Measurements from ENCODE around the gene TXNRD3. TPM values are rescaled to one million over a fixed set of nuclear protein-coding genes. Genes with fewer than 3 reads are reported as not detected.

TXNRD3 gene
- total RNA-seq, 3 donors from 2014 or later = 11.8 to 19.3 (median 16.4) TPM

DNA sequence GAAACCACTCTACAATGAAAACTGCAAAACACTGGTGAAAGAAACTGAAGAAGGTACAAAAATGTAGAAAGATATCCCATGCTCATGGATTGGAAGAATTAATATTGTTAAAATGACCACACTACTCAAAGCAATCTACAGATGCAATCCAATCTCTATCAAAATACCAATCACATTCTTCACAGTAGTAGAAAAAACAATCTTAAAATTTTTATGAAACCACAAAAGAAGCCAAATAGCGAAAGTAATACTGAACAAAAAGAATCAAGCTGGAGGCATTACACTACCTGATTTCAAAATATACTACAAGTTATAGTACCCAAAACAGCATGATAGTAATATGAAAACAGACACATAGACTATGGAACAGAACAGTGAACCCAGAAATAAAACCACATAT, 36.9 kb downstream of the TXNRD3 start:
- H3K36me3 ChIP-seq = peaks cover 3% of the 10 kb centered on the region
- no peak overlapping the region for H3K27ac ChIP-seq
- no peaks in the 10 kb centered on the region for H3K27me3 ChIP-seq
- H3K9me3 ChIP-seq = no peaks in the 10 kb centered on the region
- DNase-seq (ENCODE audit: low spot score in 2 of 2) = no peak
- no peaks in the 10 kb centered on the region for H3K4me1 ChIP-seq
- no peak for TF ChIP-seq POLR2A (IDR thresholded peaks at IDR 0.05)
- TF ChIP-seq, protein P1, sequence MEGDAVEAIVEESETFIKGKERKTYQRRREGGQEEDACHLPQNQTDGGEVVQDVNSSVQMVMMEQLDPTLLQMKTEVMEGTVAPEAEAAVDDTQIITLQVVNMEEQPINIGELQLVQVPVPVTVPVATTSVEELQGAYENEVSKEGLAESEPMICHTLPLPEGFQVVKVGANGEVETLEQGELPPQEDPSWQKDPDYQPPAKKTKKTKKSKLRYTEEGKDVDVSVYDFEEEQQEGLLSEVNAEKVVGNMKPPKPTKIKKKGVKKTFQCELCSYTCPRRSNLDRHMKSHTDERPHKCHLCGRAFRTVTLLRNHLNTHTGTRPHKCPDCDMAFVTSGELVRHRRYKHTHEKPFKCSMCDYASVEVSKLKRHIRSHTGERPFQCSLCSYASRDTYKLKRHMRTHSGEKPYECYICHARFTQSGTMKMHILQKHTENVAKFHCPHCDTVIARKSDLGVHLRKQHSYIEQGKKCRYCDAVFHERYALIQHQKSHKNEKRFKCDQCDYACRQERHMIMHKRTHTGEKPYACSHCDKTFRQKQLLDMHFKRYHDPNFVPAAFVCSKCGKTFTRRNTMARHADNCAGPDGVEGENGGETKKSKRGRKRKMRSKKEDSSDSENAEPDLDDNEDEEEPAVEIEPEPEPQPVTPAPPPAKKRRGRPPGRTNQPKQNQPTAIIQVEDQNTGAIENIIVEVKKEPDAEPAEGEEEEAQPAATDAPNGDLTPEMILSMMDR (IDR thresholded peaks at IDR 0.05) = no peak
- TF ChIP-seq POLR2AphosphoS5 (IDR thresholded peaks at IDR 0.05) = no peak
- intact Hi-C loops (cut with DNase I; ENCODE audit: low total_unique reads) = no loop called here
- no peak overlapping the region for H3K4me3 ChIP-seq

DNA sequence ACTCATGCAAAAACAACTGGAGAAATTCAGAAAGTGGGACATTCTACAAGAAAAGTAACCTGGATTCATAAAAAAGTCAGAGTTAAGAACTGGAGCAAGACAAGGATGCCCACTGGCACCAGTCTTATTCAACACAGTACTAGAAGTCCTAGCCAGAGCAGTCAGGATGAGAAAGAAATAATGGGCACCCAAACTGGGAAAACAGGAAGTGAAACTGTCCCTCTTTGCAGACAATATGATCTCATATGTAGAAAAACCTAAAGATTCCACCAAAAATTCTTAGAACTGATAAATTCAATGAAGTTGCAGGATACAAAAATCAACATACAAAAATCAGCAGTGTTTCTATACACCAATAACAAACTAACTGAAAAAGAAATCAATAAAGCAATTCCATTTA, 37.4 kb downstream of the TXNRD3 start:
- Histone ChIP-seq H3K4me3 (no peak overlapping the region), H3K27me3 (no peaks in the 10 kb centered on the region), H3K36me3 (peaks cover 3% of the 10 kb centered on the region), H3K4me1 (no peaks in the 10 kb centered on the region), H3K27ac (no peak overlapping the region), H3K9me3 (no peaks in the 10 kb centered on the region)
- DNase-seq (ENCODE audit: low spot score in 2 of 2) = no peak
- no peak for TF ChIP-seq POLR2A (IDR thresholded peaks at IDR 0.05)
- no peak for TF ChIP-seq POLR2AphosphoS5 (IDR thresholded peaks at IDR 0.05)
- TF ChIP-seq, protein P1 (IDR thresholded peaks at IDR 0.05) = no peak
- intact Hi-C loops (cut with DNase I; ENCODE audit: low total_unique reads) = no loop called here

DNA sequence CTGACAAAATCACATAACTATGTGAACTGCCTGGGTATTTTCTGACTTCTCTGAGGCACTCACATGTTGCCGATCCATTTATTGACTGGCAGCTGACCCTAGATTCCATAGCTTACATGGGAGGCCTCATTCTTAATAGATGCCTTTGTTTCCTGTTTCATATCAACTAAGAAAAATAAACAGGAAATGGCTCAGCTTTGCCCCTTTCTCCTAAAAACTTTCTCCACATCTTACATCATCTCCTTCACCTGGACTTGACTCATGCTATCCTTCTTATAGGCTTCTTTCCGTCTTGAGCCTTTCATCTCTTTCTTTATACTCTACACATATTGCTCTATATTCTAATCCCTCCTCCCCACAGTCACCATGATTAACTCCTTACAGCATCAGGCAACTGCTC, 38.0 kb downstream of the TXNRD3 start:
- Histone ChIP-seq H3K4me1 (no peaks in the 10 kb centered on the region), H3K4me3 (no peak overlapping the region), H3K9me3 (no peaks in the 10 kb centered on the region), H3K27ac (no peak overlapping the region), H3K27me3 (no peaks in the 10 kb centered on the region), H3K36me3 (peaks cover 3% of the 10 kb centered on the region)
- intact Hi-C loops (cut with DNase I; ENCODE audit: low total_unique reads) = no loop called here
- TF ChIP-seq POLR2A (IDR thresholded peaks at IDR 0.05) = no peak
- no peak for TF ChIP-seq POLR2AphosphoS5 (IDR thresholded peaks at IDR 0.05)
- TF ChIP-seq, protein P1 (IDR thresholded peaks at IDR 0.05) = no peak
- no peak for DNase-seq (ENCODE audit: low spot score in 2 of 2)

DNA sequence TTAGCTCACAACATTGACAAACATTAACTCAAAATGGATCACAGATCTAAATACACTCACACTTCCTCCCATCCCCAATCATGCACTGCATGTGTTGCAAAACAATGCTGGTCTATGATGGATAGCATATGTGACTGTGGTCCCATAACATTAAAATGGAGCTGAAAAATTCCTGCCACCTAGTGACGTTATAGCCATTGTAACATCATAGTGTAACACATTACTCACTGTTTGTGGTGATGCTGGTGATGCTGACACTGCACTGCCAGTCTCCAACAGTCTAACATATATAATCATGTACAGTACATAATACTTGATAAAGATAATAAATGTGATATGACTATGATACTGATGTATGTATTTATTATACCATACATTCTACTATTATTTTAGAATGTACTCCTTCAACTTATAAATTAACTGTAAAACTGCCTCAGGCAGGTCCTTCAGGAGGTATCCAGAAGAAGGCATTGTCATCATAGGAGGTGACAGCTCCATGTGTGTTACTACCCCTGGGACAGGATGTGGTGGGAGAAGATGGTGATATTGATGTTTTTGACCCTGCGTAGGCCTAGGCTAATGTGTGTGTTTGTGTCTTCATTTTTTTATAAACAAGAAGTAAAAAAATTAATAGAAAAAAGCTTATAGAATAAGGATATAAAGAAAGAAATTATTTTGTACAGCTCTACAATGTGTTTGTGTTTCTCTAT, 41.3 kb downstream of the TXNRD3 start:
- intact Hi-C loops (cut with DNase I; ENCODE audit: low total_unique reads) = no loop called here
- DNase-seq (ENCODE audit: low spot score in 2 of 2) = no peak
- TF ChIP-seq POLR2AphosphoS5 (IDR thresholded peaks at IDR 0.05) (no peak), POLR2A (IDR thresholded peaks at IDR 0.05) (no peak)
- TF ChIP-seq, protein P1 (IDR thresholded peaks at IDR 0.05) = no peak
- H3K4me3 ChIP-seq = no peak overlapping the region
- H3K27ac ChIP-seq = no peak overlapping the region
- H3K9me3 ChIP-seq = no peaks in the 10 kb centered on the region
- H3K27me3 ChIP-seq = no peaks in the 10 kb centered on the region
- peaks cover 3% of the 10 kb centered on the region for H3K36me3 ChIP-seq
- H3K4me1 ChIP-seq = no peaks in the 10 kb centered on the region

DNA sequence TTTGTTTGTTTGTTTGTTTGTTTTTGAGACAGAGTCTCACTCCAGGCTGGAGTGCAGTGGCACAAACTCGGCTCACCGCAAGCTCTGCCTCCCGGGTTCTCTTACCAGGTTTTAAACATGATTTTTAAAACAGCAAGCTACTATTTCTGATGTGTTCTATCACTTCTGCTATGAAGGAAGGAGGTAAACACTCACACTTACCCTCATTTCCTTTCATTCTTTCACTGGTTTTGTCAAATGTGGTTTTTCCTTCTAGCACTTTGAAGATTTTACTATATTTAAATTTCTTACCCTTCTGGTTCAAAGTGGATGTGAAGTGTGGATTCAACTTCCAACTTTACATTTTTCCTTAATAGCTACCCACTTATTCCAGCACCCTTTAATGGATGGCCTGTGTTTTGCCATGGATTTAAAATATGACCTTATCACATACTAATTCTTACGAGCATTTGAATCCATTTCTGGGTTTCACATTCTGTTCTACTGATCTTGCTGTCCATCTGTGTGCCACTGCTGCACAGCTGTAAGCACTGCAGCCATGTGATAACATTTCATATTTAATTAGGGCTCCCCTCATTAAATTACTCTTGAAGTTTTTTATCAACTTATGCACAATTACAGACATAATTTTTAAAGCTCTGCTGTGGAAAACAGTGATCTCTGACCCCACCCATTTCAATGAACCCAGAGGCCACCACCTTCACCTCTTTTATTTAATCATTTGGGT, 42.3 kb downstream of the TXNRD3 start:
- H3K4me1 ChIP-seq = no peaks in the 10 kb centered on the region
- TF ChIP-seq POLR2A (IDR thresholded peaks at IDR 0.05) (no peak), POLR2AphosphoS5 (IDR thresholded peaks at IDR 0.05) (no peak)
- TF ChIP-seq, protein P1 (IDR thresholded peaks at IDR 0.05) = no peak
- no peaks in the 10 kb centered on the region for H3K9me3 ChIP-seq
- intact Hi-C loops (cut with DNase I; ENCODE audit: low total_unique reads) = no loop called here
- no peak overlapping the region for H3K4me3 ChIP-seq
- DNase-seq (ENCODE audit: low spot score in 2 of 2) = no peak
- H3K36me3 ChIP-seq = peaks cover 3% of the 10 kb centered on the region
- H3K27me3 ChIP-seq = no peaks in the 10 kb centered on the region
- no peak overlapping the region for H3K27ac ChIP-seq

Data from breast epithelium (tissue), 4 donors.